OCI-LY7 (cell line): ENCODE data around the gene ZNF488. TPM values are rescaled to one million over a fixed set of nuclear protein-coding genes. Genes with fewer than 3 reads are reported as not detected.

ENCODE experiments used
- BruUV-seq: library from RNA; stranded (reverse); fragments of 400-500 nt; replicated peaks from 2 replicates; lab custom pipeline; 2021; lab: Mats Ljungman, UMichigan
- CTCF ChIA-PET: fragments of 300-600 bp; sonication (Branson Sonifier 250); formaldehyde crosslinking; loops from one replicate; lab custom pipeline; 2022; ENCODE audit warnings: antibody characterized with exemption; ENCODE audit not compliant: unreplicated experiment; lab: Charles Lee
- POLR2A ChIA-PET: fragments of 300-600 bp; sonication (Branson Sonifier 250); formaldehyde crosslinking; loops from one replicate; lab custom pipeline; 2022; ENCODE audit warnings: antibody characterized with exemption; lab: Charles Lee
- DNase-seq: peaks from one replicate; pipeline ENCODE4 v3.0.0-alpha.2; 2015; ENCODE audit warnings: low spot score
- H2AFZ ChIP-seq: fragments of 200-600 bp; sonication (generic), shearing (Covaris generic); 2 replicates; pipeline ENCODE4 v1.6.1; 2014; ENCODE audit warnings: mild to moderate bottlenecking, antibody characterized with exemption, low read length, moderate library complexity
- H3K27ac ChIP-seq: fragments of 200-600 bp; sonication (generic); 2 replicates; pipeline ENCODE4 v1.5.1; 2014; ENCODE audit warnings: mixed run types, low read depth, mild to moderate bottlenecking, moderate library complexity, low read length, inconsistent platforms; ENCODE audit not compliant: poor library complexity, severe bottlenecking
- H3K36me3 ChIP-seq: fragments of 200-600 bp; sonication (generic); 2 replicates; pipeline ENCODE4 v1.6.1; 2014; ENCODE audit warnings: mild to moderate bottlenecking, antibody characterized with exemption, low read length, moderate library complexity, mixed read lengths; ENCODE audit not compliant: insufficient read depth
- H3K4me1 ChIP-seq: fragments of 200-600 bp; sonication (generic); 2 replicates; pipeline ENCODE4 v1.5.1; 2014; ENCODE audit warnings: mild to moderate bottlenecking, low read length; ENCODE audit not compliant: insufficient read depth, poor library complexity, severe bottlenecking
- H3K4me2 ChIP-seq: fragments of 200-600 bp; sonication (generic); 2 replicates; pipeline ENCODE4 v1.6.1; 2014; ENCODE audit warnings: mild to moderate bottlenecking, low read length
- H3K4me3 ChIP-seq: fragments of 200-600 bp; sonication (generic); 2 replicates; pipeline ENCODE4 v1.5.1; 2014; ENCODE audit warnings: mild to moderate bottlenecking, low read depth, low read length; ENCODE audit not compliant: poor library complexity, severe bottlenecking
- H3K79me2 ChIP-seq: fragments of 200-600 bp; sonication (generic); 2 replicates; pipeline ENCODE4 v1.6.1; 2016; ENCODE audit warnings: low read depth, mild to moderate bottlenecking, low read length, moderate library complexity, mixed read lengths; ENCODE audit not compliant: insufficient read depth
- H3K9me2 ChIP-seq: fragments of 200-600 bp; sonication (generic); 2 replicates; pipeline ENCODE4 v1.6.1; 2016; ENCODE audit warnings: mild to moderate bottlenecking, low read length, mixed read lengths; ENCODE audit not compliant: insufficient read depth
- H3K9me3 ChIP-seq: fragments of 200-600 bp; sonication (generic); 2 replicates; pipeline ENCODE4 v1.6.1; 2014; ENCODE audit warnings: mild to moderate bottlenecking, mixed run types, low read length, mixed read lengths
- H4K20me1 ChIP-seq: fragments of 200-600 bp; sonication (generic); 2 replicates; pipeline ENCODE4 v1.6.1; 2014; ENCODE audit warnings: mild to moderate bottlenecking, antibody characterized with exemption, low read length, moderate library complexity, mixed read lengths; ENCODE audit not compliant: insufficient read depth
- CTCF ChIP-seq: fragments of 200-600 bp; sonication (generic); conservative IDR thresholded peaks from 2 replicates; pipeline ENCODE4 v1.5.1; 2014; ENCODE audit warnings: mild to moderate bottlenecking, antibody characterized with exemption, low read length, moderate library complexity, mixed read lengths
- EZH2phosphoT487 ChIP-seq: fragments of 200-600 bp; sonication (generic); IDR thresholded peaks from 2 replicates; pipeline ENCODE4 v1.6.1; 2018; ENCODE audit warnings: low read depth, borderline replicate concordance, mild to moderate bottlenecking, mixed run types, antibody characterized with exemption, low read length, moderate library complexity, mixed read lengths
- intact Hi-C: fragments of 100-400 bp; cut with micrococcal nuclease; formaldehyde crosslinking; loops from one replicate; pipeline ENCODE4 v1.10.0; 2022; ENCODE audit not compliant: unreplicated experiment
- total RNA-seq, 2 experiments: library from RNA; depleted of rRNA in 1 of 2; stranded (reverse); fragments of >200 nt in 1 of 2; shearing (Covaris generic) in 1 of 2; gene quantifications; 2 replicates each; pipeline ENCODE4 v1.2.3, GENCODE V29; 2014 to 2022

ZNF488 gene
- total RNA-seq, 2 experiments from 2014 or later: 0.06 to 0.34 TPM

GRCh38 chr10:47350671-47351640 lies 33.1 kb downstream of the ZNF488 start:
- no peak overlapping the region for H3K4me2 ChIP-seq
- ChIA-PET POLR2A (no interaction called here), CTCF (no interaction called here)
- H4K20me1 ChIP-seq: no peaks in the 10 kb centered on the region
- no peaks in the 10 kb centered on the region for H3K9me2 ChIP-seq
- no peaks in the 10 kb centered on the region for H3K4me1 ChIP-seq
- H3K9me3 ChIP-seq: no peaks in the 10 kb centered on the region
- no peaks in the 10 kb centered on the region for H3K36me3 ChIP-seq
- H2AFZ ChIP-seq: no peak overlapping the region
- no peaks in the 10 kb centered on the region for H3K79me2 ChIP-seq
- no TSS peak for BruUV-seq
- no peak overlapping the region for H3K4me3 ChIP-seq
- intact Hi-C loops: no loop called here
- no peak for DNase-seq
- no peak overlapping the region for H3K27ac ChIP-seq
- TF ChIP-seq EZH2phosphoT487 (no peak), CTCF (no peak)

- intact Hi-C loops: no loop called here
- Histone ChIP-seq H3K79me2 (no peaks in the 10 kb centered on the region), H4K20me1 (no peaks in the 10 kb centered on the region), H3K27ac (no peak overlapping the region), H3K9me2 (no peaks in the 10 kb centered on the region), H2AFZ (no peak overlapping the region), H3K4me2 (no peak overlapping the region), H3K4me1 (no peaks in the 10 kb centered on the region), H3K4me3 (no peak overlapping the region), H3K36me3 (no peaks in the 10 kb centered on the region), H3K9me3 (no peaks in the 10 kb centered on the region)
- ChIA-PET POLR2A (no interaction called here), CTCF (no interaction called here)
- DNase-seq: no peak
- BruUV-seq: no TSS peak
- no peak for TF ChIP-seq CTCF
- TF ChIP-seq EZH2phosphoT487: no peak
These were observed 34.1 kb downstream of the ZNF488 start for GRCh38 chr10:47349941-47350371.

GRCh38 chr10:47349516-47349915 lies 34.6 kb downstream of the ZNF488 start:
- Histone ChIP-seq H3K27ac (no peak overlapping the region), H3K79me2 (no peaks in the 10 kb centered on the region), H3K4me3 (no peak overlapping the region), H2AFZ (no peak overlapping the region), H3K4me2 (no peak overlapping the region), H3K9me2 (no peaks in the 10 kb centered on the region), H4K20me1 (no peaks in the 10 kb centered on the region), H3K36me3 (no peaks in the 10 kb centered on the region), H3K4me1 (no peaks in the 10 kb centered on the region), H3K9me3 (no peaks in the 10 kb centered on the region)
- POLR2A ChIA-PET: no interaction called here
- TF ChIP-seq CTCF (no peak), EZH2phosphoT487 (no peak)
- CTCF ChIA-PET: no interaction called here
- no TSS peak for BruUV-seq
- DNase-seq: no peak
- intact Hi-C loops: no loop called here
